Epithelial cell of proximal tubule (primary cell): ENCODE results near the gene ZCCHC24. TPM values are rescaled to one million over a fixed set of nuclear protein-coding genes. Genes with fewer than 3 reads are reported as not detected.

Experiments used
- DNase-seq: peaks from one replicate; pipeline ENCODE4 v3.0.0-alpha.2; 2011; ENCODE audit warnings: low read depth
- H3K4me3 ChIP-seq: 2 replicates; pipeline ENCODE4 v1.5.1; 2011; ENCODE audit warnings: low read depth, mild to moderate bottlenecking, low read length
- CTCF ChIP-seq: conservative IDR thresholded peaks from 2 replicates; pipeline ENCODE4 v1.5.1; 2012; ENCODE audit warnings: low read depth, mild to moderate bottlenecking, low read length
- total RNA-seq: library from RNA; depleted of rRNA; stranded (reverse); fragments of >200 nt; gene quantifications from 2 replicates; pipeline ENCODE4 v1.2.3, GENCODE V29; 2015

The ZCCHC24 gene
- total RNA-seq, 1 donor from 2014 or later, result 4.7 TPM

GRCh38 chr10:79463578-79464496, 18.4 kb upstream of the ZCCHC24 start:
- DNase-seq, result no peak
- no peak for TF ChIP-seq CTCF
- no peak overlapping the region for H3K4me3 ChIP-seq

GRCh38 chr10:79460687-79461086, 15.3 kb upstream of the ZCCHC24 start:
- TF ChIP-seq CTCF, result no peak
- no peak overlapping the region for H3K4me3 ChIP-seq
- DNase-seq, result no peak

- no peak for DNase-seq
- no peak overlapping the region for H3K4me3 ChIP-seq
- TF ChIP-seq CTCF, result no peak
Observed at GRCh38 chr10:79459243-79459642, 13.8 kb upstream of the ZCCHC24 start.

- H3K4me3 ChIP-seq, result no peak overlapping the region
- no peak for DNase-seq
- TF ChIP-seq CTCF, result no peak
Observed at GRCh38 chr10:79458483-79458882, 13.1 kb upstream of the ZCCHC24 start.

GRCh38 chr10:79457256-79457785, 11.9 kb upstream of the ZCCHC24 start:
- H3K4me3 ChIP-seq, result no peak overlapping the region
- TF ChIP-seq CTCF, result no peak
- DNase-seq, result peak; percentile 31

- no peak overlapping the region for H3K4me3 ChIP-seq
- no peak for TF ChIP-seq CTCF
- no peak for DNase-seq
Observed at GRCh38 chr10:79454259-79454658, 8.8 kb upstream of the ZCCHC24 start.

- DNase-seq, result no peak
- no peak overlapping the region for H3K4me3 ChIP-seq
- TF ChIP-seq CTCF, result no peak
Observed at GRCh38 chr10:79453392-79453791, 8.0 kb upstream of the ZCCHC24 start.
